GM21528 (cell line): ENCODE measurements around the gene GPSM1.
"Not testable (repeated sequence)": the region's sequence is repeated elsewhere in the genome, so short reads cannot be mapped to it uniquely, and the experiment has no call there.

Experiments used
- ATAC-seq: cut with Tn5 transposase; IDR thresholded peaks from one replicate; pipeline ENCODE4 v1.9.1; 2021; ENCODE audit warnings: mild to moderate bottlenecking, moderate library complexity; ENCODE audit not compliant: unreplicated experiment, low FRiP score

The GPSM1 gene

GRCh38 chr9:136404801-136405136, 77.4 kb downstream of the GPSM1 start:
- no peak for ATAC-seq

DNA sequence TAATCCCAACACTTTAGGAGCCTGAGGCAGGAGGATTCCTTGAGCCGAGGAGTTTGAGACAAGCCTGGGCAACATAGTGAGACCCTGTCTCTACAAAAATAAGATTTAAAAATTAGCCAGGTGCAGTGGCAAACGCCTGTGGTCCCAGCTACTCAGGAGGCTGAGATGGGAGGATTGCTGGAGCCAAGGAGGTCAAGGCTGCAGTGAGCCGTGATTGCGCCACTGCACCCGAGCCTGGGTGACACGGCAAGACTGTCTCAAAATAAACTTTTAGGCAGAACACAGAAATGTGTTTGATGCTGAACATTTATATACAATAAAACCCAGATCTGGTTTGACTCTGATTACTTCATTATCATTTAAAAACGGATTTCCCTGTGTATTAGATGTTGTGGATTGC, 78.1 kb downstream of the GPSM1 start:
- ATAC-seq = no peak

DNA sequence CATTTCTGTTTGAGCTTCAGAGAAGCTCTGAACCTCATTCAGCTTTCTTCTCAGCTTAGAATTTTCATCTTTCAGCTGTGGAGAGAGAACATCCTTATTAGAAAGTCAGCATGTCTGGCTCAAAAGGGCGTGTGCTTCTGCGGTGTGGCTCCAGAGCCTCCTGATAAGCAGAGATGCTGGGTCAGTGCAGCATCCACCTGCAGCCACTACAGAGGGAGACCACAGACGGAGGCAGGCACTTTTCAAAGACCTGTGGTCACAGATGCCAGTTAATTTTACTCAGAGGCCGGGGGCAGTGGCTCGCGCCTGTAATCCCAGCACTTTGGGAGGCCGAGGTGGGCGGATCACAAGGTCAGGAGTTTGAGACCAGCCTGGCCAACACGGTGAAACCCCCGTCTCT, 78.6 kb downstream of the GPSM1 start:
- ATAC-seq = not testable (repeated sequence)

DNA sequence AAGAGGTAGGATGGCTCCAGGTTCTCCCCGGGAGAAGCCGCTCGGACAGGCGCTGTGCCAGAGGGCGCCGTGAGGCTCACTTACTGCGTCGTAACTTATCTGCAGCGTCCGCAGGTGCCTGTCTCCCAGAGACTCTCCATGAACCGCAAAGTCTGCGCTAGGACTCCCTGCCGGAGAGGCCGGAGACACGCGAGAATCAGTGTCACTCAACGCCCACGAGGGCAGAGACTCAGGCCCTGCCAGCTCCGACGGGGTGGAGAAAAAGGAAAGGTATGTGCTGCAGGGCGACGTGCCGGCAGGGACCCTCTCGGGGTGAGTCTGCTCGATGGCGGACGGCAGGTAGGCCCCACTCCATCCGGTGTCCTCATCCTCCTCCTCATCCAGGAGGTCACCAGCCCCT, 79.7 kb downstream of the GPSM1 start:
- ATAC-seq = not testable (repeated sequence)

DNA sequence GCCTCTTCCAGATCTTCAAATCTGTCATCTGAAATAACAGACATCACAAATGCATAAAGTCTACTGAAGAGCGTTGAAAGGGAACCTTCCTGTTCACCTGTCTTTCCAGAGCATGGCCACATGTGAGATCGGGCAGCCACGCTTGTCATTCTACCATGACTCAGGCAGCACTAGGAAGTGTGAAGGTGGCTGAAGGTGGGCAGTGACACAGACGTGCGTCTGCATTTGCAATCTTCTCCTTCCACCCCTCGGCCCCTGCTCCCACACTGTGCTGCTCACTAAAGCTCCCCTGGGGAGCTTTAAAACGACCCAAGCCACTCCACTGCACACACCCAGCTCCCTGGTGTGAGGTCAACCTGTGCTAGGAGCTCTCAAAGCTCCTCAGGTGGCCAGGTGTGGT, 80.6 kb downstream of the GPSM1 start:
- ATAC-seq = no peak
